Head of caudate nucleus (tissue), 42 donors: ENCODE results near the gene UNC13B.

ENCODE experiments used
- DNase-seq, 42 donors: peaks; one replicate each; pipeline versions ENCODE4 v3.0.0 to v3.0.0-alpha.2; 2020 to 2021; ENCODE audit warnings: mixed read lengths in 7 of 42
- intact Hi-C: fragments of 100-400 bp; cut with DNase I; formaldehyde crosslinking; loops from one replicate; pipeline ENCODE4 v1.15.0; 2022

Gene UNC13B

GRCh38 chr9:35342221-35342958 is 180.6 kb downstream of the UNC13B start:
- intact Hi-C loops = no loop called here
- DNase-seq = peak in 2 of 42 donors; percentile 38 to 45

GRCh38 chr9:35348109-35348508 is 186.3 kb downstream of the UNC13B start:
- intact Hi-C loops = no loop called here
- no peak for DNase-seq

- no peak for DNase-seq
- intact Hi-C loops = no loop called here
Observed at GRCh38 chr9:35349287-35349990, 187.6 kb downstream of the UNC13B start.

GRCh38 chr9:35350212-35350611 is 188.4 kb downstream of the UNC13B start:
- peak in 39 of 42 donors; percentile 2 to 84 (median 52) for DNase-seq
- intact Hi-C loops = no loop called here

GRCh38 chr9:35350827-35351549 is 189.2 kb downstream of the UNC13B start:
- DNase-seq = no peak
- intact Hi-C loops = no loop called here

GRCh38 chr9:35353731-35354365 is 192.0 kb downstream of the UNC13B start:
- intact Hi-C loops = no loop called here
- peak in 2 of 42 donors; percentile 21 to 37 for DNase-seq

GRCh38 chr9:35355939-35356338 is 194.1 kb downstream of the UNC13B start:
- DNase-seq = no peak
- intact Hi-C loops = no loop called here

- no peak for DNase-seq
- intact Hi-C loops = no loop called here
Observed at GRCh38 chr9:35357116-35357515, 195.3 kb downstream of the UNC13B start.

- intact Hi-C loops = no loop called here
- DNase-seq = no peak
Observed at GRCh38 chr9:35357826-35358225, 196.0 kb downstream of the UNC13B start.

GRCh38 chr9:35364817-35365585 is 203.2 kb downstream of the UNC13B start:
- DNase-seq = no peak
- intact Hi-C loops = no loop called here

GRCh38 chr9:35366627-35367026 is 204.8 kb downstream of the UNC13B start:
- DNase-seq = no peak
- intact Hi-C loops = no loop called here

- no peak for DNase-seq
- intact Hi-C loops = no loop called here
Observed at GRCh38 chr9:35367451-35367850, 205.6 kb downstream of the UNC13B start.

GRCh38 chr9:35370241-35370640 is 208.4 kb downstream of the UNC13B start:
- DNase-seq = no peak
- intact Hi-C loops = no loop called here

- DNase-seq = no peak
Observed at GRCh38 chr9:35374436-35374835, 212.6 kb downstream of the UNC13B start.

GRCh38 chr9:35374910-35375309 is 213.1 kb downstream of the UNC13B start:
- no peak for DNase-seq
- intact Hi-C loops = no loop called here

More at GRCh38 chr9:35374436-35374835, 212.6 kb downstream of the UNC13B start:
- intact Hi-C loops = no loop called here

GRCh38 chr9:35380039-35380438 is 218.2 kb downstream of the UNC13B start:
- intact Hi-C loops = no loop called here
- no peak for DNase-seq

GRCh38 chr9:35380619-35381018 is 218.8 kb downstream of the UNC13B start:
- intact Hi-C loops = no loop called here

GRCh38 chr9:35385042-35385441 is 223.2 kb downstream of the UNC13B start:
- peak in 20 of 42 donors; percentile 5 to 68 (median 26) for DNase-seq
- intact Hi-C loops = no loop called here

More at GRCh38 chr9:35380619-35381018, 218.8 kb downstream of the UNC13B start:
- no peak for DNase-seq
